ENCODE results near the gene PRRC2A.

Gene PRRC2A

DNA sequence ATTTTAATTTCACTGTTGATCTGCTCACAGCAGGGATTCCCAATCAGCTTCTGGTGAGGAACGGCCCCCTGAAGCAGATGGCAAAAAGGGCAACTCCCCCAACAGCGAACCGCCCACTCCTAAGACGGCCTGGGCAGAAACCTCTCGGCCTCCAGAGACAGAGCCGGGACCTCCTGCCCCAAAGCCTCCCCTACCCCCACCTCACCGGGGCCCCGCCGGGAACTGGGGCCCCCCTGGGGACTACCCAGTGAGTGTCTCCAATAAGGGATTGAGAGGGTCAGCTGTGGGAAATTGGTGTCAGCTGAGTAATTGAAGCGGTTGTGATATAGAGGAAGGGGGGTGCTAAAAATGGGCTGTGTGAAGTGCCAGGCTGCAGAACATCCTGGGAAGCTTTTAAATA is 6.4 kb downstream of the PRRC2A start:
- DNase-seq (ENCODE audit: low spot score): no peak

DNA sequence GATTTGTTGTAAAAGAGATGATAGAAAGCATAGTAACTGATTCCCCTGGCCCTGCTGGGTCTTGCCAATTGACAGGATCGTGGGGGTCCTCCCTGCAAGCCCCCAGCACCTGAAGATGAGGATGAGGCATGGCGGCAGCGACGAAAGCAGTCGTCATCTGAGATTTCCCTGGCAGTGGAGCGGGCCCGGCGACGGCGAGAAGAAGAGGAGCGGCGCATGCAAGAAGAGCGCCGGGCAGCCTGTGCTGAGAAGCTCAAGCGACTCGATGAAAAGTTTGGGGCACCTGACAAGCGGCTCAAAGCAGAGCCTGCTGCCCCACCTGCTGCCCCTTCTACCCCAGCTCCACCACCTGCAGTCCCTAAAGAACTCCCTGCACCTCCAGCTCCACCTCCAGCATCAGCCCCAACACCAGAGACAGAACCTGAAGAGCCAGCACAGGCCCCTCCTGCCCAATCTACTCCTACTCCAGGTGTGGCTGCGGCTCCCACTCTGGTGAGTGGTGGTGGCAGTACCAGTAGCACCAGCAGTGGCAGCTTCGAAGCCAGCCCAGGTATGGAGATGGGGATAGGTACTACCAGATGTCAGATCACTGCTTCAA is 7.3 kb downstream of the PRRC2A start:
- no peak for DNase-seq (ENCODE audit: low spot score)

- DNase-seq (ENCODE audit: low spot score): no peak
Observed at GRCh38 chr6:31629014-31629413, 8.5 kb downstream of the PRRC2A start.

DNA sequence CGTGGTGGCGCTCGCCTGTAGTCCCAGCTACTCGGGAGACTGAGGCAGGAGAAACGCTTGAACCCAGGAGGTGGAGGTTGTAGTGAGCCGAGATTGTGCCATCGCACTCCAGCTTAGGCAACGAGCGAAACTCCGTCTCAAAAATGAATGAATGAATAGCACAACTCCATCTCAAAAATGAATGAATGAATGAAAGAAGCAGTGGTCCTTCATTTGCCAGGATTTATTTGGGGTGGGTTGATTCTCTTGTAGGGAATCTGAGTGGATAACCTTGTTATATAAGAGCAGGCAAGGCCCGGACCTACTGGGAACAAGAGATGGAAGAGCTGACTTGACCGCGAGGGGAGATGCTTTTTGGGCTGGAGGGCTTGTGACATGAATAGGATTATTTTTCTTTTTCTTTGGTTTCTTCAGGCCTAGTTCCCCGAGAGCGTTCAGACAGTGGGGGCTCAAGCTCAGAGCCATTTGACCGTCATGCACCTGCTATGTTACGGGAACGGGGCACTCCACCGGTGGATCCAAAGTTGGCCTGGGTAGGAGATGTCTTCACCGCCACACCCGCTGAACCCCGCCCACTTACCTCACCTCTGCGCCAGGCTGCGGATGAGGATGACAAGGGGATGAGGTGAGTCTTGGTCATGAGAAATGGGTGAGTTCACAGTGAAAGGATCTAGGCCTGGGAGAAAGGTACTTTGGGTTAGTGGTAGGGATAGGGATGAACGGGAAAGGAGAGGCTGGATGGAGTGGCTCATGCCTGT is 9.8 kb downstream of the PRRC2A start:
- no peak for DNase-seq (ENCODE audit: low spot score)

DNA sequence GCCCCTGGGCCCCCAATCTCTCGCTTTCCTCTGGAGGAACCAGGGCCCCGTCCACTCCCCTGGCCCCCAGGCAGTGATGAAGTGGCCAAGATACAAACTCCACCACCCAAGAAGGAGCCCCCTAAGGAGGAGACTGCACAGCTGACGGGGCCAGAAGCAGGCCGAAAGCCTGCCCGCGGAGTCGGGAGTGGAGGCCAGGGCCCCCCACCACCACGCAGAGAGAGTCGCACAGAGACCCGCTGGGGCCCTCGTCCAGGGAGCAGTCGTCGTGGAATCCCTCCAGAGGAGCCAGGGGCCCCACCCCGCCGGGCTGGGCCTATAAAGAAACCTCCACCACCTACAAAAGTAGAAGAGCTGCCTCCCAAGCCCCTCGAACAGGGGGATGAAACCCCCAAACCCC is 10.7 kb downstream of the PRRC2A start:
- no peak for DNase-seq (ENCODE audit: low spot score)

GRCh38 chr6:31631681-31632278 is 11.3 kb downstream of the PRRC2A start:
- DNase-seq (ENCODE audit: low spot score): no peak

- DNase-seq (ENCODE audit: low spot score): no peak
Observed at GRCh38 chr6:31632279-31632946, 11.9 kb downstream of the PRRC2A start.

GRCh38 chr6:31633447-31633846 is 12.9 kb downstream of the PRRC2A start:
- no peak for DNase-seq (ENCODE audit: low spot score)

- no peak for DNase-seq (ENCODE audit: low spot score)
Observed at GRCh38 chr6:31634131-31634530, 13.6 kb downstream of the PRRC2A start.

DNA sequence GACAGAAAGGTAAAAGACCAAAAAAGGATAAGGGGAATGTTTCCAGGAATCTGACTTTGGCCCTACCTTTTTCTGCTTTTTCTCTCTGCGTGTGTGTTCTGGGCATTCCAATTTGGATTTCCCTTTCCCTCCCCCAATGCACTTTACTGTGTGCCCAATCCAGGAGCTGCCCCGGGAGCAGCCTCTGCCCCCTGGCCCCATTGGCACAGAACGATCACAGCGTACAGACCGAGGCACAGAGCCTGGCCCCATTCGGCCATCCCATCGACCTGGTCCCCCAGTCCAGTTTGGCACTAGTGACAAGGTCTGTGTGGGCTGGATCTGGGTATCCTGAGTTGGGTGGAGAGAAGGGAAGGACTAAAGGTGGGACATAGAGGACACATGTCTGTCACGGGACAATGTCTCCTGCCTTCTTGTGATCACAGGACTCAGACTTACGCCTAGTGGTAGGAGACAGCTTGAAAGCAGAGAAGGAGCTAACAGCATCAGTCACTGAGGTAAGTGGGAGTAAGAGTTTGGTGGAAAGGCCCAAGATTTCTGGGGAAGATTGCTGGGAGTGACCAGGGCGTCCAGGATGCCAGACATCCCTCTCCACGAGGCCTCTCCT is 14.6 kb downstream of the PRRC2A start:
- DNase-seq (ENCODE audit: low spot score): no peak

- DNase-seq (ENCODE audit: low spot score): no peak
Observed at GRCh38 chr6:31636698-31637596, 16.4 kb downstream of the PRRC2A start.

- DNase-seq (ENCODE audit: low spot score): no peak
Observed at GRCh38 chr6:31639043-31639442, 18.5 kb downstream of the PRRC2A start.

GRCh38 chr6:31639449-31639861 is 18.9 kb downstream of the PRRC2A start:
- DNase-seq (ENCODE audit: low spot score): no peak

DNA sequence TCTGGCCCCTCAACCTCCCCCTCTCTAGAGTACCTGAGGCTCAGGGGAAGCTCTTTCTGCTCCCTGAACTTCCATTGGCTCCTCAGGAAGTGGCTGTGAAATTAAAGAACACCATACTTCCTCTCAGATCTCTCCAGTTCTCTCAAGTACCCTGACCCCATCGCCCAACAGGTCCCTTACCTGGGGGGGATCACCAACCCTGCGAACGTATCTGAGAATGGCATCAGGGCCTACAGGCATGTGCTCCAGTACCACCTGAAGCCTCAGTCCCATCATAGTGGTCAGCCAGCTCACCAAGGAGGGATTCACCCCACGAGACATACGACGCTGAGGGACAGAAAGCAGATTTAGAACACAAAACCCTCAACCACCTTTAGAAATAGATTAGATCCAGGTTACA is 20.1 kb downstream of the PRRC2A start:
- DNase-seq (ENCODE audit: low spot score): no peak

GRCh38 chr6:31641370-31641769 is 20.9 kb downstream of the PRRC2A start:
- DNase-seq (ENCODE audit: low spot score): no peak

GRCh38 chr6:31642798-31643570 is 22.5 kb downstream of the PRRC2A start:
- DNase-seq (ENCODE audit: low spot score): no peak

- no peak for DNase-seq (ENCODE audit: low spot score)
Observed at GRCh38 chr6:31643818-31644454, 23.4 kb downstream of the PRRC2A start.

- DNase-seq (ENCODE audit: low spot score): no peak
Observed at GRCh38 chr6:31645325-31645724, 24.8 kb downstream of the PRRC2A start.

DNA sequence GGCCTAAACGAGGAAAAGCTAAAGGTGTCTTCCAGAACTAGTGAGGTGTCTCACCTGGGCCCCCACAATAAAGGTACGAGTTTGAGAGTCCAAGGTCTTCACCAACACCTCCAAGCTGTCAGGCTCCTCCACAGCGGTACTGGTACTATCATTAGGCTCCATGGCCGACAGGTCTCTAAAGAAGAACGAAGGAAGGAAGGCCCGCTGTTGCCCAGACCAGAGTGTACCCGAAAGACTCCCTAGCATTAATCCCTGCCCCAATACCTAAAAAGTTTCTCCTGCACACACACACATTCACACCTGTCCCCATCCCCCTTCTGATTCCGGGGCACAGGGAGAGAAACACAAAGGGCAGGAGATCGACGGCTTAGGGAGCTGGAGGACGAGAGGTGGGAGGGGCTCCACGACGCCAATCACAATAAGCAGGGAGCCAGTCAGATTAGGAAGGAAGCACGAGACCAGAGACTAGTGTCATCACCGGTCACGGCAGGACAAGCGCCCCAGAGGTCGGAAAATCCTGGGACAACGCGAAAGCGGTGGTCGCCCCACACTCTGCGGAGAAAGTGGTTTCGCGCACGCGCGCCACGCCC is 31.2 kb downstream of the PRRC2A start:
- DNase-seq (ENCODE audit: low spot score): no peak
